Smooth muscle cell (in vitro differentiated cells): ENCODE results near the gene SLC27A3. TPM values are rescaled to one million over a fixed set of nuclear protein-coding genes. Genes with fewer than 3 reads are reported as not detected.

Experiments
- DNase-seq: peaks from one replicate; lab custom pipeline; 2025; ENCODE audit not compliant: unreplicated experiment; lab: John Stamatoyannopoulos, UW
- H2AFZ ChIP-seq: fragments of 200-600 bp; sonication (generic); 2 replicates; pipeline ENCODE4 v1.6.0; 2016; ENCODE audit warnings: antibody characterized with exemption, low read depth, mild to moderate bottlenecking
- H3F3A ChIP-seq: fragments of 200-600 bp; sonication (generic); 2 replicates; pipeline ENCODE4 v1.6.0; 2017; ENCODE audit warnings: antibody characterized with exemption, low read depth
- H3K27ac ChIP-seq: fragments of 200-600 bp; sonication (generic); 2 replicates; pipeline ENCODE4 v1.5.1; 2016; ENCODE audit warnings: low read depth, mild to moderate bottlenecking
- H3K27me3 ChIP-seq: fragments of 200-600 bp; sonication (generic); 2 replicates; pipeline ENCODE4 v1.6.1; 2016; ENCODE audit warnings: low read depth, mild to moderate bottlenecking
- H3K36me3 ChIP-seq: fragments of 200-600 bp; sonication (generic); 2 replicates; pipeline ENCODE4 v1.5.1; 2016; ENCODE audit warnings: low read depth
- H3K4me1 ChIP-seq: fragments of 200-600 bp; sonication (generic); 2 replicates; pipeline ENCODE4 v1.5.1; 2016; ENCODE audit warnings: low read depth
- H3K4me2 ChIP-seq: fragments of 200-600 bp; sonication (generic); 2 replicates; pipeline ENCODE4 v1.6.0; 2016; ENCODE audit warnings: mild to moderate bottlenecking
- H3K4me3 ChIP-seq: fragments of 200-600 bp; sonication (generic); 2 replicates; pipeline ENCODE4 v1.5.1; 2016; ENCODE audit warnings: mild to moderate bottlenecking
- H3K79me2 ChIP-seq: fragments of 200-600 bp; sonication (generic); 2 replicates; pipeline ENCODE4 v1.6.0; 2016; ENCODE audit warnings: low read depth, mild to moderate bottlenecking
- H3K9ac ChIP-seq: fragments of 200-600 bp; sonication (generic); 2 replicates; pipeline ENCODE4 v1.6.0; 2016; ENCODE audit warnings: low read depth
- H3K9me3 ChIP-seq: fragments of 200-600 bp; sonication (generic); replicated peaks from 2 replicates; pipeline ENCODE4 v1.5.1; 2016; ENCODE audit warnings: low read depth
- H4K20me1 ChIP-seq: fragments of 200-600 bp; sonication (generic); 2 replicates; pipeline ENCODE4 v1.6.0; 2016; ENCODE audit warnings: low read depth
- WGBS: methylation state at CpG from one replicate; pipeline ENCODE4 v1.1.7; 2016; ENCODE audit warnings: low lambda C conversion rate; 5-methylcytosine and 5-hydroxymethylcytosine counted together
- polyA plus RNA-seq: library from polyadenylated mRNA; unstranded; fragments of >200 nt; fragmentation: Nextera tagmentation; extraction: Ambion mirVana; gene quantifications from 2 replicates; pipeline ENCODE4 v1.2.1, GENCODE V29; 2016
- total RNA-seq: library from RNA; depleted of rRNA; stranded (reverse); fragments of >200 nt; gene quantifications from 2 replicates; pipeline ENCODE4 v1.2.3, GENCODE V29; 2014
- TF ChIP-seq, protein P1 (sequence below): fragments of 200-600 bp; sonication (generic); IDR thresholded peaks from 2 replicates; pipeline ENCODE4 v1.5.1; 2017; ENCODE audit warnings: borderline replicate concordance, mild to moderate bottlenecking, antibody characterized with exemption; ENCODE audit not compliant: insufficient read depth, poor library complexity, severe bottlenecking

SLC27A3 gene
- total and polyA plus RNA-seq, 2 experiments from 2014 or later, result 21.3 to 41.0 TPM

DNA sequence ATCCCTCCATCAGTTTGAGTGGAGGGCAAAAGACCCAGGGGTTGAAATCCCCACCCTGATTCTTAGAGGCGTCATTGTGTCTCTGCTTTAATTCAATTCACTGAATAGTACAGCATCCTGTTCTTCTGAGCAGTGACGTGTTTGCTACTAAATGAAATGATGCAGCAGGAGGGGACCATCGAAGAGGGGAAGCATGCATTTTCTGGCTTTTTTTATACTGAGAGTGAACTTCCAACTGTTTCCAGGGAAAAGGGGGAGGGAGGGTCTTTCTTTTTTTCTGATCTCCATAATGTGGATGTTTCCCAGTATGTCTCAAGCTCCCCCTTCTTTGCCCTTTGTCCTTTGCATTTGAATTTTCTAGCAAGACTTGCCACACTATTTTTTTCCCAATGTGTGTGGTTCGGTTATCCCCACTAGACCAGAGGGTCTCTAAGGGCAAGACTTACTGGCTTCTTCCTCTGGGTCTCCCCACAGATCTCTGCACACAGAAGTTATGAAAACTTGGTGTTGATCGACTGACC, 44.7 kb upstream of the SLC27A3 start:
- H4K20me1 ChIP-seq, result no peaks in the 10 kb centered on the region
- H3K27me3 ChIP-seq, result no peaks in the 10 kb centered on the region
- H3K4me1 ChIP-seq, result peaks cover 13% of the 10 kb centered on the region
- H3K27ac ChIP-seq, result no peak overlapping the region
- TF ChIP-seq, protein P1, sequence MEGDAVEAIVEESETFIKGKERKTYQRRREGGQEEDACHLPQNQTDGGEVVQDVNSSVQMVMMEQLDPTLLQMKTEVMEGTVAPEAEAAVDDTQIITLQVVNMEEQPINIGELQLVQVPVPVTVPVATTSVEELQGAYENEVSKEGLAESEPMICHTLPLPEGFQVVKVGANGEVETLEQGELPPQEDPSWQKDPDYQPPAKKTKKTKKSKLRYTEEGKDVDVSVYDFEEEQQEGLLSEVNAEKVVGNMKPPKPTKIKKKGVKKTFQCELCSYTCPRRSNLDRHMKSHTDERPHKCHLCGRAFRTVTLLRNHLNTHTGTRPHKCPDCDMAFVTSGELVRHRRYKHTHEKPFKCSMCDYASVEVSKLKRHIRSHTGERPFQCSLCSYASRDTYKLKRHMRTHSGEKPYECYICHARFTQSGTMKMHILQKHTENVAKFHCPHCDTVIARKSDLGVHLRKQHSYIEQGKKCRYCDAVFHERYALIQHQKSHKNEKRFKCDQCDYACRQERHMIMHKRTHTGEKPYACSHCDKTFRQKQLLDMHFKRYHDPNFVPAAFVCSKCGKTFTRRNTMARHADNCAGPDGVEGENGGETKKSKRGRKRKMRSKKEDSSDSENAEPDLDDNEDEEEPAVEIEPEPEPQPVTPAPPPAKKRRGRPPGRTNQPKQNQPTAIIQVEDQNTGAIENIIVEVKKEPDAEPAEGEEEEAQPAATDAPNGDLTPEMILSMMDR, result no peak
- DNase-seq, result no peak
- 89% methylated on average over 5 of the region's 5 CpGs for WGBS
- H2AFZ ChIP-seq, result no peak overlapping the region
- H3K9me3 ChIP-seq, result no peaks in the 10 kb centered on the region
- H3K4me3 ChIP-seq, result no peak overlapping the region
- H3K36me3 ChIP-seq, result no peaks in the 10 kb centered on the region
- peaks cover 30% of the 10 kb centered on the region for H3K79me2 ChIP-seq
- no peaks in the 10 kb centered on the region for H3F3A ChIP-seq
- H3K4me2 ChIP-seq, result no peak overlapping the region
- H3K9ac ChIP-seq, result no peak overlapping the region

DNA sequence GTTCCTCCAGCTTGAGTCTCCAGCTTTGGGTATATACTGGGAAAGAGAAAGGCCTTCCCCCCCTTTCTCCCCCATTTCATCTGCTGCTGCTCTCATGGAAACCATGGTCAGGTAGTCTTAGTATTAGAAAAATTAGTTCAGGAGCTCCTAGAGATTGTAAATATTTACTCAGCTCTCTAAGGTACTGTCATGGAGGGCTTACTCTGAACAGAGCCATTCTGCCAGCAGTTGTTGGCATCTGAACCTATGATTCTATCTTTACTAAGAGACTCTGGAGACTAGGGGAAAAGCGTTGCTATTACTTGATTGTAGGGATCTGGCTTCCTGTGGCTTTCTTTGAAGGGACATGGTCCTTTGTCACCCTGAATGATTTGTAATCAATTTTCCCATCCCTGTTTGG, 41.2 kb upstream of the SLC27A3 start:
- Histone ChIP-seq H4K20me1 (peaks cover 7% of the 10 kb centered on the region), H2AFZ (no peak overlapping the region), H3K4me1 (peaks cover 11% of the 10 kb centered on the region), H3K27me3 (no peaks in the 10 kb centered on the region), H3K27ac (no peak overlapping the region), H3K9me3 (no peaks in the 10 kb centered on the region), H3F3A (no peaks in the 10 kb centered on the region), H3K4me2 (no peak overlapping the region), H3K9ac (no peak overlapping the region), H3K36me3 (no peaks in the 10 kb centered on the region), H3K4me3 (no peak overlapping the region), H3K79me2 (peaks cover 34% of the 10 kb centered on the region)
- TF ChIP-seq, protein P1, result no peak
- WGBS, result 94% methylated on average over 1 of the region's 1 CpG
- DNase-seq, result no peak

DNA sequence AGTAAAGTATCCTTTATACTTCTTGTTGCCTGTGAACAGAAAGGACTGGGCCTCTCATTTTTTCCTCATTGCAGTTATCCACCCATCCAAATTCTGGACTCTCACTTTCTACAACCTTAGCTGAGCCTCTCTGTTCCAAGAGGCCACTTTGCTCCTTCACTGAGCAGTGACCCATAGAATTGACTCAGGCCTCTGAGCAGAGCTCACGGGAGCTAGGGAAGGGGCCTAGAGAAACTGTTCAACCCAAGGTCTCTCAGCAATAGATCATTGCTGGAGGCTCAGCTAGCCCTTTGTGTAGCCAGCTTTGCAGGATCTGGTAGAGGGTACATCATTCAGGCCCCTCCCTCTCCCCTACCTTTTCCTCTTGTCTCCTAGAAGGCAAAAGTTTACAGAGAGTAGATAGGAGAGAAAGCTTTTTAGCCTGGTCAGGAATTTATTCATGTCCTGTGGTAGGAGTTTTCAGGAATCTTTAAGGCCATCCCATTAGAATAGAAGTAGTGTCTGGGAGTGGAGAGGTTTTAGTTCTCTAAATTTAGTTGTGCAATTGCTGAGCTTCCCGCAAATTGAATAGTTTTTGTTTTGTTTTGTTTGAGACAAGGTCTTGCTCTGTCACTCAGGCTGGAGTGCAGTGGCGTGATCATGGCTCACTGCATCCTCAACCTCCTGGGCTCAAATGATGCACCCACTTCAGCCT, 40.7 kb upstream of the SLC27A3 start:
- no peak overlapping the region for H3K4me3 ChIP-seq
- H3K4me2 ChIP-seq, result no peak overlapping the region
- TF ChIP-seq, protein P1, result no peak
- DNase-seq, result no peak
- peaks cover 29% of the 10 kb centered on the region for H3K79me2 ChIP-seq
- no peaks in the 10 kb centered on the region for H3K27me3 ChIP-seq
- 94% methylated on average over 3 of the region's 3 CpGs for WGBS
- no peaks in the 10 kb centered on the region for H3F3A ChIP-seq
- peaks cover 8% of the 10 kb centered on the region for H3K4me1 ChIP-seq
- H2AFZ ChIP-seq, result no peak overlapping the region
- H3K27ac ChIP-seq, result no peak overlapping the region
- no peak overlapping the region for H3K9ac ChIP-seq
- no peaks in the 10 kb centered on the region for H3K9me3 ChIP-seq
- peaks cover 7% of the 10 kb centered on the region for H4K20me1 ChIP-seq
- no peaks in the 10 kb centered on the region for H3K36me3 ChIP-seq

DNA sequence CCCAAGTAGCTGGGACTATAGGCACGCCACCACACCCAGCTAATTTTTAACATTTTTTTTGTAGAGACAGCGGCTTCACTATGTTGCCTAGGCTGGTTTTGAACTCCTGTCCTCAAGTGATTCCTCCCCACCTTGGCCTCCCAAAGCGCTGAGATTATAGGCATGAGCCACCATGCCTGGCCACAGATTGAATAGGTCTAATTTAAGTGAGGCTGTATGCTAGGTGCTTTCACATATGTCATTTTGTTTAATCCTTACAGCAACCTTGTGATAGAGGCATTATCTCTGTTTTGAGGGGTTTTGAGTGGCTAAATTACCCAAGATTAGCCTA, 40.2 kb upstream of the SLC27A3 start:
- H3K27me3 ChIP-seq, result no peaks in the 10 kb centered on the region
- no peak overlapping the region for H2AFZ ChIP-seq
- no peak overlapping the region for H3K27ac ChIP-seq
- no peak overlapping the region for H3K4me2 ChIP-seq
- peaks cover 7% of the 10 kb centered on the region for H4K20me1 ChIP-seq
- no peak for DNase-seq
- no peaks in the 10 kb centered on the region for H3K36me3 ChIP-seq
- no peaks in the 10 kb centered on the region for H3K9me3 ChIP-seq
- peaks cover 24% of the 10 kb centered on the region for H3K79me2 ChIP-seq
- H3K4me3 ChIP-seq, result no peak overlapping the region
- no peaks in the 10 kb centered on the region for H3F3A ChIP-seq
- TF ChIP-seq, protein P1, result no peak
- WGBS, result 94% methylated on average over 3 of the region's 3 CpGs
- H3K4me1 ChIP-seq, result peaks cover 8% of the 10 kb centered on the region
- no peak overlapping the region for H3K9ac ChIP-seq
